GM19395 (cell line): ENCODE results near the gene HJV.

ENCODE experiments used
- ATAC-seq: cut with Tn5 transposase; IDR thresholded peaks from one replicate; pipeline ENCODE4 v1.9.1; 2021; ENCODE audit warnings: mild to moderate bottlenecking, moderate library complexity; ENCODE audit not compliant: unreplicated experiment

The HJV gene

GRCh38 chr1:145994391-145995120, 27.0 kb downstream of the HJV start:
- ATAC-seq, result no peak

DNA sequence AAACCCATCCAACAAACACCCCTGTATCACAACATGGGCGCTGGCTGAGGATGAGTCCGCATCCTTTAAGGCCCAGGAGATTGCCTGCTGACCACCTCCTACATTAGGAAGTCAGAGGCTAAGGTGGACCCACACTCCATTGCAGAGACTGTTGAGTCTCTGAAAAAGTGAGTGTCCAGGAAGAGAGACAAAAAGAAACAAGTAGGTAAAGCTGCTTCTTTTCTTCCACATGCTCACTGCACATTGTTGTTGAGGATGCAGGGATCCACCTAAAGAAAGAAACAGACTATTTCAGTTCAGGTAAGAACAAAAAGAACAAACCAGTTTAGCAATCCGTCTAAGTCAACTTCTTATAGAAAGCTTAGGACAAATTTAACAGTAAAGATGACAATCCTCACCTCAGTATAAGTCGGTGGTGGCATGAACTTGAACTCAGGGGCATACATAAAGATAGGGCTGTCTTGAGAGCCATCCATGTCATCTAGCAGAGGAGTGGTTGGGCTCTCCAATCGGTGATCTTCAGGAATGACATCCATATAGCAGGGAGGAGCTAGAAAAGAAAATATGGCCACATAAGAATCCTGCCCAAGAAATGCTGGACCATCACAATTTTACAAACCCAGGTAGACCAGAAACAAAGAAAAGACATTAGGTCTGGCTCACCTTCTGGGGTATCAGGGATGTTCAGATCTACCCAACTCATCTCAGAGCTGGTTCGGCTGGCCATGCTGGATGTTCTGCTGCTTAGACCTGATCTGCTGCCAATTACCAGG, 27.7 kb downstream of the HJV start:
- ATAC-seq, result no peak

DNA sequence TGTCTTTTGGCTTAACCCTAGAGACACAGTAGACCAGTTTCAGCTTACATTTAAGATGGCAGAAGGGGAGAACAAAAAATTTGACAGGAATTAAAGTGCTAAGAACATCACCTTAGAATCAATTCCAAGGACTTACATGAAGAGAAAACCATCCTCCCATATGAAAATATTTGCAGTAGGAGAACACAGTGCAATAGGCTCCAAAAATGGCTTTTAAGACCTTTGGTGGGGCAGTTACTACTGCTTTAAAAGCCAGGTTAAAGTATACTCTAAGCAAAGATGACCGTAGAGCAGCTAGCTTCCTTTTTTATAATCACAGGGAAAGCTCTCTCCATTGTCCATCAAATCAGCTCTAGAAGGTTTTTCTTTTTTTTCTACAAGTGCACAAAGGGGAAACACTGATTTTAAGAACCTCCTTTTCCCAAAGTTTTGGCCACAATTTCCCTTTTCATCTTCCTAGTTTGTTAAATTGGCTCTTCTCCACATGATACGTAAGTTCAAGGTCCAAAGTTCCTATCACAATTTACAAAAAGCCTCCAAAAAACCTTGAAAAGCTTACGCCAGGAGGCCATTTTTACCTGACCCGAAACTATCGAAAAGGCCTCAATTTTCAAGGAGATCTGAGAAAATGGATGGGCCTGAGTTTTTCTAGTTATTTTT, 28.4 kb downstream of the HJV start:
- no peak for ATAC-seq

DNA sequence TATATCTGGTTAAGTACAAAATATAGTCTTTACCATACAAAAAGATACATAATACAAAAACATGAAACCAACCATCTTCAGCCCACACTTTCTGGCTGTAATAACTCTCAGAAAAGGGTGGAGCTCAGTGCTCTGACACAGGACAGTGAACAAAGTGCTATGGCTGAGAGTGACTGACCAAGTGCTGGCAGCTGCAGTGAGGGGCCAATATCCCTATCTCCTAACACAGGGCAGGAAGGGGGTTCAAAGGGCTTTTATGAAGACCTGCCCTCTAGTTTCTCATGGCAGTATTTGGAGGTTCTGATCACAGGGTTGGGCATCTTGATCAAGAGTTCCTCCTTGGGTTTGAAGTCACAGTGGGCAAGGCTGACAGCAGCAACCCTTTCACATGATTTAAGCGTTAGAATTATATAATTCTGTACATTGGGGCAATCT, 29.0 kb downstream of the HJV start:
- ATAC-seq, result no peak

DNA sequence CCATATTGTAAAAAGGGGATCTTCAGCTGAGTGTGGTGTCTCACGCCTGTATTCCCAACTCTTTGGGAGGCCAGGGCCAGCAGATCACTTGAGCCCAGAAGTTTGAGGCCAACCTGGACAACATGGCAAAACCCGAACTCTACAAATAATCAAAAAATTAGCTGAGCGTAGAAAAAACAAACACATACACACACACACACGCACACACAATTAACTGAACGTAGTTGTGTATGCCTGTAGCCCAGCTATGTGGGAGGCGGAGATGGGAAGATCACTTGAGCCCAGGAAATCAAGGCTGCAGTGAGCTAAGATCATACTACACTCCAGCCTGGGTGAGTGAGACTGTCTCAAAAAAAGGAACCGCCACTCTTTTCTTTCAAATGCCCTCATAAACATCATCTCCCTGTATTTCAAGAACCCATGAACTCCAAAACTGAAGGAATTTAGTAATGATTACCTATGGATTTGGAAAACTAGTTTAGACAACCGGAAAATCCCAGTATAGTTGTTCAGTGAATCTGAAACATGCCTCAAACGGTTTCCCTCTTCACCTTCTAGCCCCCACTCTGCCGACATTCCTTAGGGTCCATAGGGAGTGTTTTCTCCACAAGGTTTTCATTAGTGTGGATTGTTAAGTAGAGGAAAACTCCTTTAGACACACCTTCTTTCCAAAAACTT, 29.7 kb downstream of the HJV start:
- ATAC-seq, result no peak

- ATAC-seq, result no peak
Measured at GRCh38 chr1:145990249-145990855, 31.2 kb downstream of the HJV start.

- ATAC-seq, result no peak
Measured at GRCh38 chr1:145988773-145989172, 32.8 kb downstream of the HJV start.

DNA sequence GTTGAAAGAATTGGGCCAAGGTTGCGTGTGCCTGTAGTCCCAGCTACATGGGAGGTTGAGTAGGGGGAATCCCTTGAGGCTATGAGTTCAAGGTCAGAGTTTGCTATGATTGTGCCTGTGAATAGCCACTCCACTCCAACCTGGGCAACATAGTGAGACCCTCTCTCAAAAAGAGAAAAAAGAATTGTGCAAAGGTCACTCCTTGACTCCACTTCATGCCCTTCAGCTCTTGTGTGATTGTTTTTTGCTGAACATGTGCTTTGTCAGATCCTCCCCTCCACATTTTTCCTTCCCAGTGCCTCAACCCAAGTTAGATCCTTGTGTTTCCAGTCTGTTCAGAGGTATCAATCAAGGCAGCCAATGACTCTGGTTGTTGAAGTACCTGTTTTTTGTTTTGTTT, 33.6 kb downstream of the HJV start:
- ATAC-seq, result no peak

DNA sequence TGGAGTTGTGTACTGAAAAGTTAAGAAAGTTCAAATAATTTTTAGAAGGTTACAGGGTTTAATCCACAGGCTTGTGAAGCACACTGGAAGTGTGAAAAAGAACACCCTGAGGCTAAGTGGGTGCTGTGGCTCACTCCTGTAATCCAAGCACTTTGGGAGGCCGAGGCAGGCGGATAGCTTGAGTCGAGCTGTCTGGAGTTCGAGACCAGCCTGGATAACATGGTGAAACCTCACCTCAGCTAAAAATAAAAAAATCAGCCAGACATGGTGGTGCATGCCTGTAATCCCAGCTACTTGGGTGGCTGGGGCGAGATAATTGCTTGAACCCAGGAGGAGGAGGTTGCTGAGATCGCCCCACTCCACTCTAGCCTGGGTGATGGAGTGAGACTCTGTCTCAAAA, 35.0 kb downstream of the HJV start:
- ATAC-seq, result no peak

DNA sequence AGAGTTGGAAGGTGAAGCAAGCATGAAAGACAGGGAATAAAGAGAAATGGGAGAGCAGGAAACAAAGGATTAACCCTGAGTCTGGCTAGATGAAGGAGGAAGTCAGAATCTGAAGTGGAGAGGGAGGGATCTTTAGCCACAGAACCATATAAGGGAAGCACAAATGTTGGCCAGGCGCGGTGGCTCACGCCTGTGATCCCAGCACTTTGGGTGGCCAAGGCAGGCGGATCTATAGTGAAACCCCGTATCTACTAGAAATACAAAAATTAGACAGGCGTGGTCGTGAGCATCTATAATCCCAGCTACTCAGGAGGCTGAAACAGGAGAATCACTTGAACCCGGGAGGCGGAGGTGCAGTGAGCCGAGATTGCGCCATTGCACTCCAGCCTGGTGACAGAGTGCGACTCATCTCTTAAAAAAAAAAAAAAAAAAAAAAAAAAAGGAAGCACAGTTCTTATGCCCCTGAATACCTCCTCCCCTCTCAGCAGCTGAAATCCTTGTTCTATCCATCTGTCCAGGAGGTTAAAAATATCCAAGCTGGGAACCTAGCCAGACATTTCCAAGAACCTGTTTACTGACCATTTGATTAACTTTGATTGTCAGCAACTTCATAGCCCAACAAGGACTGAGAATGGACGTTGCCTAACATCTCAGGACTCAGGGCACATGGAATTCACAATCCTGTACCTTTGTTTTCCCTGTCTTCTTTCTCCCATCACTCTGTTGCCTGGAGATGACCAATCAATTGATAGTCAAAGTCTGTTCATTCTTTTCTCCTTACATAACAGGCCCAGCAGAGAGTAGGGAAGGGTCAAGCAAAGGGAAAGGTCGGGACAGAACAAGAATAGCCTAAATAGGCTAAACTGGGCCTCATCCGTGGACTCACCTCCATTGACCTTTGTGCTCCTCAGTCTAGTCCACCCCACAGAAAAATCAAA, 35.8 kb downstream of the HJV start:
- ATAC-seq, result no peak

GRCh38 chr1:145985129-145985501, 36.4 kb downstream of the HJV start:
- ATAC-seq, result no peak

- ATAC-seq, result no peak
Measured at GRCh38 chr1:145983960-145984830, 37.3 kb downstream of the HJV start.

DNA sequence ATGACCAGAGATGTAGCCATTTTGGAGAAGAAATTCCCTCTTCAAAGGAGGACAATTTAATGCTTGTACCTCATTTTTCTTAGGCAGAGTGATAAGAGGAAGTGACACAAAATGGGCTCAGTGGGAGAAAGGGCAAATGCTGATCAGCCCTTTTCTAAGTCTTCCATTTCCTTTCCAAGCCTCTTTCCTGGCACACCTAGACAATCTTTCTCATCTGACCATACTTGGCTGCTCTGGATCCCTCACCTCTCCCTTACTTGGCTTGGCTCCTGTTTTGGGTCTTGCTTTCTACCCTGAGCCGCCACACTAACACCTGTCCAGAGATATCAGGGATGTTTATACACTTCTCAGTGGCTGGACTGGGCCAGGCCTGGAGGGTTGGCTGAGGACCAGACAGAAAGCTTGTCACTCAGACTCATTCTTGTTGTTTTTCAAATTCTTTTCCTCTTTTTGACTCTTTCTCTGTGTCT, 38.3 kb downstream of the HJV start:
- no peak for ATAC-seq

- ATAC-seq, result no peak
Measured at GRCh38 chr1:145982010-145982723, 39.4 kb downstream of the HJV start.

GRCh38 chr1:145980457-145980994, 41.0 kb downstream of the HJV start:
- no peak for ATAC-seq

DNA sequence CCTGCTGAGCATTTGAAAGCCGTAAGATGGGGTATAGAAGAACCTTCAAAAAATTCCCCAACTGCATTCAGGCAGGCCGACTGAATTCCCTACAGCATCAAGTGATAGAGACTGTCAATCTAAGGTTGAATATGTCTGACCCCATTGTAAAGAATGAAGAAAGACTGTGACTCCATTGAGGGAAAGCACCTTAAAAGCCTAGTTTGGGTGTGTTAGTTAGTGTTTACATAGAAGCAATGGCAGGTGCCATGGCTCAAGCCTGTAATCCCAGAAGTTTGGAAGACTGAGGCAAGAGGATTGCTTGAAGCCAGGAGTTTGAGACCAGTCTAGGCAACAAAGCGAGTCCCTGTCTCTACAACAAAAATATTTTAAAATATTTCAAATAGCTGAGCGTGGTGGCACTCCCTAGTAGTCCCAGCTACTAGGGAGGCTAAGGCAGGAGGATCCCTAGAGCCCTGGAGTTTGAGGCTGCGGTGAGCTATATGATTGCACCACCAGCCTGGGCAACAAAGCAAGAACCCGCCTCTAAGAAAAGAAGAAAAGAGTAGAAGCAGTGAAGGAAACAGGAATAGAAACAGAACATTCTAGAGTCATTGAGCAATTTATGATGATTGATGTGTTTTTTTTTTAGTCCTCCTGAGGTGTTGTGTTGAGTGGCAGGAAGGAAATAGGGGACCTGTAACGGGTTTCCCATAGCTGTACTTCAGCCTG, 41.6 kb downstream of the HJV start:
- peak; percentile 21 for ATAC-seq
